Uterus (tissue), 4 donors: ENCODE data around the gene CRISPLD2. TPM values are rescaled to one million over a fixed set of nuclear protein-coding genes. Genes with fewer than 3 reads are reported as not detected.

Experiments
- DNase-seq, 2 donors: peaks; one replicate each; pipeline ENCODE4 v3.0.0-alpha.2; 2019 to 2020
- H3K27ac ChIP-seq, 2 donors: fragments of 200-600 bp; sonication (generic); 1 replicate in 1 of 2; 2 replicates in 1 of 2; pipeline ENCODE4 v1.5.1; 2016 to 2018
- H3K27me3 ChIP-seq, 2 donors: fragments of 200-600 bp; sonication (generic); one replicate each; pipeline ENCODE4 v1.5.1; 2018 to 2019; ENCODE audit warnings: control low read depth in 1 of 2
- H3K36me3 ChIP-seq, 2 donors: fragments of 200-600 bp; sonication (generic); one replicate each; pipeline ENCODE4 v1.5.1; 2019; ENCODE audit warnings: control low read depth in 1 of 2
- H3K4me1 ChIP-seq, 2 donors: fragments of 200-600 bp; sonication (generic); one replicate each; pipeline ENCODE4 v1.5.1; 2018 to 2019; ENCODE audit warnings: control low read depth in 1 of 2
- H3K4me3 ChIP-seq, 2 donors: fragments of 200-600 bp; sonication (generic); 1 replicate in 1 of 2; 2 replicates in 1 of 2; pipeline ENCODE4 v1.5.1; 2018 to 2019; ENCODE audit warnings: mild to moderate bottlenecking in 1 of 2
- H3K9me3 ChIP-seq, 2 donors: fragments of 200-600 bp; sonication (generic); one replicate each; pipeline ENCODE4 v1.5.1; 2019; ENCODE audit warnings: control low read depth in 1 of 2
- CTCF ChIP-seq, 4 experiments: fragments of 200-600 bp in 2 of 4; fragments of 450-650 bp in 2 of 4; sonication (generic) in 2 of 4; IDR thresholded peaks; one replicate each; pipeline ENCODE4 v1.5.1; 2016 to 2019; ENCODE audit warnings: antibody characterized with exemption in 4 of 4, mild to moderate bottlenecking in 2 of 4, moderate library complexity in 1 of 4
- POLR2A ChIP-seq, 2 donors: fragments of 450-650 bp; IDR thresholded peaks; one replicate each; pipeline ENCODE4 v1.6.1; 2016; ENCODE audit warnings: antibody characterized with exemption in 2 of 2, mild to moderate bottlenecking in 1 of 2, moderate library complexity in 1 of 2
- intact Hi-C: fragments of 100-400 bp; cut with DNase I; formaldehyde crosslinking; loops from one replicate; pipeline ENCODE4 v1.15.1; 2023; ENCODE audit warnings: low total_unique reads
- total RNA-seq, 4 donors: library from RNA; depleted of rRNA in 3 of 4; stranded (reverse); fragments of >200 nt in 3 of 4; gene quantifications; one replicate each; pipeline versions ENCODE4 v1.1.0 to v1.2.4, GENCODE V29; 2014 to 2023
- donor health status: DM: yes; HTN: yes; CAD: no.

Gene CRISPLD2
- total RNA-seq, 4 donors from 2014 or later = 108 to 441 (median 190) TPM

- H3K9me3 ChIP-seq = no peaks in the 10 kb centered on the region
- H3K27me3 ChIP-seq = no peaks in the 10 kb centered on the region
- no peak overlapping the region for H3K4me3 ChIP-seq
- no peak for TF ChIP-seq CTCF (IDR thresholded peaks at IDR 0.05)
- no peak for TF ChIP-seq POLR2A (IDR thresholded peaks at IDR 0.05)
- intact Hi-C loops = loop anchor here (5.0 kb wide), 1 partner anchor 198 kb away; no protein-coding TSS in a partner anchor
- DNase-seq = no peak
- H3K36me3 ChIP-seq = no peaks in the 10 kb centered on the region
- H3K4me1 ChIP-seq = peaks cover 11 to 12% of the 10 kb centered on the region in 2 donors
- H3K27ac ChIP-seq = no peak overlapping the region
These were observed 130.1 kb downstream of the CRISPLD2 start for GRCh38 chr16:84949772-84950436.

- intact Hi-C loops = loop anchor here (5.0 kb wide), 1 partner anchor 199 kb away; no protein-coding TSS in a partner anchor
- Histone ChIP-seq H3K36me3 (no peaks in the 10 kb centered on the region), H3K9me3 (no peaks in the 10 kb centered on the region), H3K27ac (no peak overlapping the region), H3K27me3 (no peaks in the 10 kb centered on the region), H3K4me3 (no peak overlapping the region), H3K4me1 (peaks cover 11 to 12% of the 10 kb centered on the region in 2 donors)
- DNase-seq = no peak
- TF ChIP-seq POLR2A (IDR thresholded peaks at IDR 0.05) (no peak), CTCF (IDR thresholded peaks at IDR 0.05) (no peak)
These were observed 131.1 kb downstream of the CRISPLD2 start for GRCh38 chr16:84950906-84951305.

GRCh38 chr16:84952335-84953189, 132.8 kb downstream of the CRISPLD2 start:
- Histone ChIP-seq H3K9me3 (no peaks in the 10 kb centered on the region), H3K36me3 (no peaks in the 10 kb centered on the region), H3K4me1 (peaks cover 5 to 12% of the 10 kb centered on the region in 2 donors), H3K4me3 (no peak overlapping the region), H3K27ac (peak overlapping the region; percentile 65 to 68), H3K27me3 (no peaks in the 10 kb centered on the region)
- peak; percentile 85 to 91 (median 89) for TF ChIP-seq CTCF (IDR thresholded peaks at IDR 0.05)
- TF ChIP-seq POLR2A (IDR thresholded peaks at IDR 0.05) = no peak
- intact Hi-C loops = loop anchor here (5.0 kb wide), 1 partner anchor 200 kb away; no protein-coding TSS in a partner anchor
- DNase-seq = peak; percentile 88 to 89

- Histone ChIP-seq H3K27me3 (no peaks in the 10 kb centered on the region), H3K4me1 (peaks cover 5 to 12% of the 10 kb centered on the region in 2 donors), H3K9me3 (no peaks in the 10 kb centered on the region), H3K27ac (peak overlapping the region; percentile 65 to 68), H3K36me3 (no peaks in the 10 kb centered on the region), H3K4me3 (no peak overlapping the region)
- TF ChIP-seq POLR2A (IDR thresholded peaks at IDR 0.05) (no peak), CTCF (IDR thresholded peaks at IDR 0.05) (no peak)
- intact Hi-C loops = loop anchor here (5.0 kb wide), 1 partner anchor 201 kb away; no protein-coding TSS in a partner anchor
- DNase-seq = no peak
These were observed 133.5 kb downstream of the CRISPLD2 start for GRCh38 chr16:84953190-84953746.
